H9 (cell line): ENCODE results near the gene PHAF1. TPM values are rescaled to one million over a fixed set of nuclear protein-coding genes. Genes with fewer than 3 reads are reported as not detected.
A peak's percentile ranks its signal among the peaks of the same experiment; 100 is the strongest.

ENCODE experiments used
- DNase-seq: peaks from one replicate; pipeline ENCODE4 v3.0.0-alpha.2; 2017
- H2AFZ ChIP-seq: one replicate; pipeline ENCODE4 v1.6.1; 2013; ENCODE audit warnings: mild to moderate bottlenecking, low read length, control low read depth, moderate library complexity
- H2AK5ac ChIP-seq: 2 replicates; pipeline ENCODE4 v1.6.1; 2013; ENCODE audit warnings: low read length, control low read depth, mixed read lengths; ENCODE audit not compliant: insufficient read length
- H2BK120ac ChIP-seq: one replicate; pipeline ENCODE4 v1.6.1; 2013; ENCODE audit warnings: low read depth, mild to moderate bottlenecking, low read length, control low read depth, inconsistent platforms; ENCODE audit not compliant: poor library complexity, severe bottlenecking
- H2BK12ac ChIP-seq: 2 replicates; pipeline ENCODE4 v1.6.1; 2013; ENCODE audit warnings: low read length, control low read depth, mixed read lengths, low read depth; ENCODE audit not compliant: insufficient read length
- H2BK15ac ChIP-seq: 2 replicates; pipeline ENCODE4 v1.6.1; 2013; ENCODE audit warnings: low read depth, low read length, control low read depth
- H2BK20ac ChIP-seq: one replicate; pipeline ENCODE4 v1.6.1; 2013; ENCODE audit warnings: low read depth, mild to moderate bottlenecking, low read length, control low read depth, inconsistent platforms; ENCODE audit not compliant: poor library complexity, severe bottlenecking
- H2BK5ac ChIP-seq: 2 replicates; pipeline ENCODE4 v1.6.1; 2013; ENCODE audit warnings: low read length, control low read depth, mixed read lengths; ENCODE audit not compliant: insufficient read length
- H3K14ac ChIP-seq: 2 replicates; pipeline ENCODE4 v1.6.1; 2013; ENCODE audit warnings: low read length, control low read depth; ENCODE audit not compliant: insufficient read depth
- H3K18ac ChIP-seq: 2 replicates; pipeline ENCODE4 v1.6.1; 2013; ENCODE audit warnings: low read depth, mild to moderate bottlenecking, mixed read lengths, low read length, control low read depth; ENCODE audit not compliant: insufficient read length
- H3K23ac ChIP-seq: 2 replicates; pipeline ENCODE4 v1.6.1; 2013; ENCODE audit warnings: low read length, control low read depth, mixed read lengths, low read depth; ENCODE audit not compliant: insufficient read length
- H3K23me2 ChIP-seq: 2 replicates; pipeline ENCODE4 v1.6.1; 2013; ENCODE audit warnings: low read depth, mild to moderate bottlenecking, mixed read lengths, low read length, control low read depth; ENCODE audit not compliant: insufficient read length, poor library complexity, severe bottlenecking
- H3K27ac ChIP-seq: 2 replicates; pipeline ENCODE4 v1.5.1; 2013; ENCODE audit warnings: low read length, control low read depth, mixed read lengths, low read depth; ENCODE audit not compliant: insufficient read length
- H3K27me3 ChIP-seq: 2 replicates; pipeline ENCODE4 v1.6.1; 2013; ENCODE audit warnings: low read length, control low read depth, inconsistent platforms; ENCODE audit not compliant: insufficient read depth
- H3K4ac ChIP-seq: 2 replicates; pipeline ENCODE4 v1.6.1; 2013; ENCODE audit warnings: low read depth, mild to moderate bottlenecking, control low read depth, inconsistent platforms, low read length, moderate library complexity
- H3K4me1 ChIP-seq: 2 replicates; pipeline ENCODE4 v1.6.1; 2013; ENCODE audit warnings: low read length, control low read depth, inconsistent platforms; ENCODE audit not compliant: insufficient read depth
- H3K4me2 ChIP-seq: 2 replicates; pipeline ENCODE4 v1.6.1; 2013; ENCODE audit warnings: low read length, control low read depth, mixed read lengths; ENCODE audit not compliant: insufficient read length, insufficient read depth
- H3K56ac ChIP-seq: 2 replicates; pipeline ENCODE4 v1.6.1; 2013; ENCODE audit warnings: low read depth, mild to moderate bottlenecking, mixed read lengths, low read length, control low read depth; ENCODE audit not compliant: insufficient read length
- H3K79me1 ChIP-seq: 2 replicates; pipeline ENCODE4 v1.6.1; 2013; ENCODE audit warnings: low read depth, mild to moderate bottlenecking, moderate library complexity, low read length, control low read depth, inconsistent platforms; ENCODE audit not compliant: insufficient read depth, poor library complexity, severe bottlenecking
- H3K79me2 ChIP-seq: 2 replicates; pipeline ENCODE4 v1.6.1; 2013; ENCODE audit warnings: low read length, control low read depth, inconsistent platforms; ENCODE audit not compliant: insufficient read depth
- H3K9ac ChIP-seq: 2 replicates; pipeline ENCODE4 v1.6.1; 2013; ENCODE audit warnings: low read length, control low read depth, mixed read lengths; ENCODE audit not compliant: insufficient read length; ENCODE audit errors: extremely low read depth
- H3K9me3 ChIP-seq: one replicate; pipeline ENCODE4 v1.6.1; 2013; ENCODE audit warnings: low read depth, low read length, inconsistent platforms; ENCODE audit not compliant: control insufficient read depth
- H3T11ph ChIP-seq: one replicate; pipeline ENCODE4 v1.6.1; 2013; ENCODE audit warnings: mild to moderate bottlenecking, low read length, control low read depth, inconsistent platforms
- H4K20me1 ChIP-seq: one replicate; pipeline ENCODE4 v1.6.1; 2013; ENCODE audit not compliant: control insufficient read depth, insufficient read length, insufficient read depth
- H4K5ac ChIP-seq: 2 replicates; pipeline ENCODE4 v1.6.1; 2013; ENCODE audit warnings: low read depth, mild to moderate bottlenecking, mixed read lengths, low read length, control low read depth; ENCODE audit not compliant: insufficient read length
- H4K8ac ChIP-seq: replicated peaks from 2 replicates; pipeline ENCODE4 v1.6.1; 2013; ENCODE audit warnings: low read length, control low read depth, mixed read lengths, low read depth; ENCODE audit not compliant: insufficient read length
- H4K91ac ChIP-seq: 2 replicates; pipeline ENCODE4 v1.6.1; 2013; ENCODE audit warnings: low read depth, mild to moderate bottlenecking, moderate library complexity, mixed read lengths, low read length, control low read depth; ENCODE audit not compliant: insufficient read length
- H3K27ac Mint-ChIP-seq, 3 experiments: 2 replicates in 2 of 3; 3 replicates in 1 of 3; pipeline ENCODE4 v1.8.0; 2020 to 2021; ENCODE audit warnings: mixed read lengths in 3 of 3, mild to moderate bottlenecking in 1 of 3, moderate library complexity in 1 of 3
- H3K27me3 Mint-ChIP-seq: 2 replicates; pipeline ENCODE4 v1.8.0; 2021; ENCODE audit warnings: low read depth, mild to moderate bottlenecking, moderate library complexity, mixed read lengths
- H3K36me3 Mint-ChIP-seq, 3 experiments: 2 replicates in 2 of 3; 3 replicates in 1 of 3; pipeline ENCODE4 v1.8.0; 2020 to 2021; ENCODE audit warnings: low read depth in 3 of 3, mixed read lengths in 3 of 3; ENCODE audit not compliant: insufficient read depth in 1 of 3
- H3K4me1 Mint-ChIP-seq, 2 experiments: 2 replicates each; pipeline ENCODE4 v1.8.0; 2020; ENCODE audit warnings: mixed read lengths in 2 of 2
- H3K4me3 Mint-ChIP-seq, 2 experiments: 2 replicates in 1 of 2; 3 replicates in 1 of 2; pipeline ENCODE4 v1.8.0; 2020 to 2021; ENCODE audit warnings: mild to moderate bottlenecking in 2 of 2, mixed read lengths in 2 of 2, moderate library complexity in 1 of 2
- H3K9me3 Mint-ChIP-seq, 2 experiments: 2 replicates in 1 of 2; 3 replicates in 1 of 2; pipeline ENCODE4 v1.8.0; 2020; ENCODE audit warnings: mild to moderate bottlenecking in 2 of 2, mixed read lengths in 2 of 2, moderate library complexity in 1 of 2
- CTCF ChIP-seq: fragments of 200-600 bp; sonication (generic); conservative IDR thresholded peaks from 3 replicates; pipeline ENCODE4 v1.8.0; 2021; ENCODE audit warnings: antibody characterized with exemption, mild to moderate bottlenecking
- WGBS: extraction: QIAGEN DNeasy Blood & Tissue Kit; methylation state at CpG from one replicate; pipeline ENCODE4 v1.1.7; 2013; ENCODE audit warnings: missing lambda C conversion rate, low lambda C conversion rate, mixed read lengths; ENCODE audit not compliant: insufficient read length; ENCODE audit errors: extremely low coverage; 5-methylcytosine and 5-hydroxymethylcytosine counted together
- total RNA-seq: library from RNA; stranded (reverse); gene quantifications from 2 replicates; pipeline ENCODE4 v1.2.1, GENCODE V29; 2021

PHAF1 gene
- total RNA-seq, 1 experiment from 2014 or later: 18.8 TPM

GRCh38 chr16:67100569-67101310 lies 9.0 kb upstream of the PHAF1 start:
- Mint-ChIP-seq H3K4me1 (peaks cover 2% of the 10 kb centered on the region in 2 experiments; a peak in 1 of 4 replicates), H3K4me3 (no peak overlapping the region), H3K27me3 (no peaks in the 10 kb centered on the region), H3K9me3 (no peaks in the 10 kb centered on the region; a peak in 1 of 5 replicates), H3K27ac (no peak overlapping the region), H3K36me3 (peaks cover 0 to 8% (median 4%) of the 10 kb centered on the region in 3 experiments; a peak in 2 of 7 replicates)
- Histone ChIP-seq H3K27ac (no peak overlapping the region), H3K4ac (no peak overlapping the region), H3K23ac (no peak overlapping the region), H2BK5ac (no peak overlapping the region), H3T11ph (no peak overlapping the region), H3K79me1 (no peaks in the 10 kb centered on the region), H4K91ac (no peak overlapping the region), H2AK5ac (no peak overlapping the region), H2BK15ac (no peak overlapping the region), H3K4me1 (no peaks in the 10 kb centered on the region), H2BK20ac (peak overlapping the region; percentile 26), H3K18ac (no peak overlapping the region), H2BK120ac (no peak overlapping the region), H3K9ac (no peak overlapping the region), H3K9me3 (no peaks in the 10 kb centered on the region), H4K20me1 (no peaks in the 10 kb centered on the region), H2BK12ac (no peak overlapping the region), H4K8ac (no peak overlapping the region), H3K14ac (no peak overlapping the region), H2AFZ (no peak overlapping the region), H4K5ac (no peak overlapping the region), H3K27me3 (no peaks in the 10 kb centered on the region), H3K56ac (no peak overlapping the region), H3K4me2 (no peak overlapping the region), H3K23me2 (no peaks in the 10 kb centered on the region), H3K79me2 (no peaks in the 10 kb centered on the region)
- TF ChIP-seq CTCF: peak; percentile 51
- DNase-seq: no peak
- no CpG with 5 or more reads among the region's 1 CpG for WGBS
